ENCODE data around the gene RIMS4.

RIMS4 gene

GRCh38 chr20:44732327-44732726, 78.0 kb downstream of the RIMS4 start:
- Histone ChIP-seq H3K27me3 (ENCODE audit: insufficient read depth, low read length, poor library complexity) (no peaks in the 10 kb centered on the region), H3K4me1 (ENCODE audit: insufficient read depth, low read length) (peaks cover 9% of the 10 kb centered on the region; the same call in 1 of the 2 replicates), H3K9me3 (ENCODE audit: insufficient read depth, low read length, severe bottlenecking) (no peaks in the 10 kb centered on the region), H3K9ac (ENCODE audit: low read depth, low read length) (no peak overlapping the region), H4K20me1 (ENCODE audit: insufficient read depth, low read length) (no peaks in the 10 kb centered on the region), H3K79me2 (ENCODE audit: insufficient read depth, low read length) (no peaks in the 10 kb centered on the region), H2AFZ (ENCODE audit: low read depth, low read length) (no peak overlapping the region), H3K27ac (ENCODE audit: low read length) (no peak overlapping the region), H3K4me3 (ENCODE audit: low read depth in 1 of 2, low read length in 2 of 2) (no peak overlapping the region), H3K36me3 (ENCODE audit: insufficient read depth, low read length) (no peaks in the 10 kb centered on the region), H3K4me2 (ENCODE audit: insufficient read depth, low read length) (no peak overlapping the region)
- no peak for DNase-seq
- TF ChIP-seq, protein P1, sequence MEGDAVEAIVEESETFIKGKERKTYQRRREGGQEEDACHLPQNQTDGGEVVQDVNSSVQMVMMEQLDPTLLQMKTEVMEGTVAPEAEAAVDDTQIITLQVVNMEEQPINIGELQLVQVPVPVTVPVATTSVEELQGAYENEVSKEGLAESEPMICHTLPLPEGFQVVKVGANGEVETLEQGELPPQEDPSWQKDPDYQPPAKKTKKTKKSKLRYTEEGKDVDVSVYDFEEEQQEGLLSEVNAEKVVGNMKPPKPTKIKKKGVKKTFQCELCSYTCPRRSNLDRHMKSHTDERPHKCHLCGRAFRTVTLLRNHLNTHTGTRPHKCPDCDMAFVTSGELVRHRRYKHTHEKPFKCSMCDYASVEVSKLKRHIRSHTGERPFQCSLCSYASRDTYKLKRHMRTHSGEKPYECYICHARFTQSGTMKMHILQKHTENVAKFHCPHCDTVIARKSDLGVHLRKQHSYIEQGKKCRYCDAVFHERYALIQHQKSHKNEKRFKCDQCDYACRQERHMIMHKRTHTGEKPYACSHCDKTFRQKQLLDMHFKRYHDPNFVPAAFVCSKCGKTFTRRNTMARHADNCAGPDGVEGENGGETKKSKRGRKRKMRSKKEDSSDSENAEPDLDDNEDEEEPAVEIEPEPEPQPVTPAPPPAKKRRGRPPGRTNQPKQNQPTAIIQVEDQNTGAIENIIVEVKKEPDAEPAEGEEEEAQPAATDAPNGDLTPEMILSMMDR (IDR thresholded peaks at IDR 0.05; ENCODE audit: borderline replicate concordance, extremely low read depth, low read length, poor library complexity, severe bottlenecking) = no peak
- TF ChIP-seq EZH2 (IDR thresholded peaks at IDR 0.05; ENCODE audit: borderline replicate concordance, low read depth, low read length, severe bottlenecking) = no peak
- no peak for ATAC-seq (ENCODE audit: insufficient read depth, low read depth)

DNA sequence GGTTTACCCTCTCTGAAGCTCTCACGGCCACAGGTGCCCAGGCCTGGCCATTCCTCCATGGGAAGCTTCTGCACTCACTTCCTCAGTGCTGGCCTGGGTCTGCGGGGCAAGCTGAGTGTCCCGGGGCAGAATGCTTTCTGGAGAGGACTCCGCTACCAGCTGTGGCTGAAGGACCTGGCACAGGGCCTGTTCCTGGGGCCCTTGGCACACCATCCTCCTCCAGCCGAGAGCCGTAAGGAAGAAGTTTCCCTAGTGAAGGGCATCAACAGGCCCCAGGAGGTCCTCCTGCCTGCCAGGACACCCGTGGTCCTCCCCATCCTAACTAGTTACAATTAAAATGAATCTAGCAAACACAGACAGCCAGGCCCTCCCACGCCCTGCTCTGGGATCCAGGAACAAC, 78.7 kb downstream of the RIMS4 start:
- no peaks in the 10 kb centered on the region for H3K9me3 ChIP-seq (ENCODE audit: insufficient read depth, low read length, severe bottlenecking)
- H4K20me1 ChIP-seq (ENCODE audit: insufficient read depth, low read length) = no peaks in the 10 kb centered on the region
- no peak for TF ChIP-seq EZH2 (IDR thresholded peaks at IDR 0.05; ENCODE audit: borderline replicate concordance, low read depth, low read length, severe bottlenecking)
- TF ChIP-seq, protein P1 (IDR thresholded peaks at IDR 0.05; ENCODE audit: borderline replicate concordance, extremely low read depth, low read length, poor library complexity, severe bottlenecking) = no peak
- ATAC-seq (ENCODE audit: insufficient read depth, low read depth) (no peak), DNase-seq (no peak)
- no peak overlapping the region for H2AFZ ChIP-seq (ENCODE audit: low read depth, low read length)
- H3K36me3 ChIP-seq (ENCODE audit: insufficient read depth, low read length) = no peaks in the 10 kb centered on the region
- no peak overlapping the region for H3K9ac ChIP-seq (ENCODE audit: low read depth, low read length)
- H3K79me2 ChIP-seq (ENCODE audit: insufficient read depth, low read length) = no peaks in the 10 kb centered on the region
- H3K27me3 ChIP-seq (ENCODE audit: insufficient read depth, low read length, poor library complexity) = no peaks in the 10 kb centered on the region
- no peak overlapping the region for H3K27ac ChIP-seq (ENCODE audit: low read length)
- no peak overlapping the region for H3K4me2 ChIP-seq (ENCODE audit: insufficient read depth, low read length)
- H3K4me1 ChIP-seq (ENCODE audit: insufficient read depth, low read length) = peaks cover 5% of the 10 kb centered on the region; the same call in 1 of the 2 replicates
- H3K4me3 ChIP-seq (ENCODE audit: low read depth in 1 of 2, low read length in 2 of 2) = no peak overlapping the region

GRCh38 chr20:44730441-44730840, 79.9 kb downstream of the RIMS4 start:
- no peaks in the 10 kb centered on the region for H3K4me1 ChIP-seq (ENCODE audit: insufficient read depth, low read length)
- H3K9ac ChIP-seq (ENCODE audit: low read depth, low read length) = no peak overlapping the region
- H4K20me1 ChIP-seq (ENCODE audit: insufficient read depth, low read length) = no peaks in the 10 kb centered on the region
- no peak overlapping the region for H3K4me2 ChIP-seq (ENCODE audit: insufficient read depth, low read length)
- H3K36me3 ChIP-seq (ENCODE audit: insufficient read depth, low read length) = no peaks in the 10 kb centered on the region
- no peak overlapping the region for H3K27ac ChIP-seq (ENCODE audit: low read length)
- no peak overlapping the region for H2AFZ ChIP-seq (ENCODE audit: low read depth, low read length)
- TF ChIP-seq, protein P1 (IDR thresholded peaks at IDR 0.05; ENCODE audit: borderline replicate concordance, extremely low read depth, low read length, poor library complexity, severe bottlenecking) = no peak
- TF ChIP-seq EZH2 (IDR thresholded peaks at IDR 0.05; ENCODE audit: borderline replicate concordance, low read depth, low read length, severe bottlenecking) = no peak
- no peaks in the 10 kb centered on the region for H3K9me3 ChIP-seq (ENCODE audit: insufficient read depth, low read length, severe bottlenecking)
- H3K4me3 ChIP-seq (ENCODE audit: low read depth in 1 of 2, low read length in 2 of 2) = no peak overlapping the region
- DNase-seq = no peak
- H3K27me3 ChIP-seq (ENCODE audit: insufficient read depth, low read length, poor library complexity) = no peaks in the 10 kb centered on the region
- no peaks in the 10 kb centered on the region for H3K79me2 ChIP-seq (ENCODE audit: insufficient read depth, low read length)
- ATAC-seq (ENCODE audit: insufficient read depth, low read depth) = no peak

Data from DND-41 (cell line).